CD4-positive, alpha-beta T cell (primary cell): ENCODE measurements around the gene PRMT2. TPM values are rescaled to one million over a fixed set of nuclear protein-coding genes. Genes with fewer than 3 reads are reported as not detected.
A peak's percentile ranks its signal among the peaks of the same experiment; 100 is the strongest.

ENCODE experiments used
- ATAC-seq: fragments of 200-7000 bp; cut with Tn5 transposase; one replicate; pipeline ENCODE4 v1.10.0; 2022; ENCODE audit warnings: mild to moderate bottlenecking; ENCODE audit not compliant: poor library complexity
- CTCF ChIA-PET: fragments of 350-600 bp; sonication (Branson Sonifier 250); formaldehyde crosslinking; loops from one replicate; lab custom pipeline; 2021; ENCODE audit warnings: antibody characterized with exemption, inconsistent platforms; lab: Charles Lee
- POLR2A ChIA-PET: fragments of 350-600 bp; sonication (Branson Sonifier 250); formaldehyde crosslinking; loops from one replicate; lab custom pipeline; 2021; ENCODE audit warnings: antibody characterized with exemption, inconsistent platforms; lab: Charles Lee
- DNase-seq, 14 experiments: peaks; one replicate each; pipeline ENCODE4 v3.0.0-alpha.2; 2013 to 2020; ENCODE audit warnings: mixed read lengths in 2 of 14
- H3K27ac ChIP-seq, 2 donors: one replicate each; pipeline versions ENCODE4 v1.5.1 to v1.7.0; 2013; ENCODE audit warnings: low read length in 2 of 2, low read depth in 1 of 2, mild to moderate bottlenecking in 1 of 2
- H3K27me3 ChIP-seq, 2 experiments: 1 replicate in 1 of 2; 2 replicates in 1 of 2; pipeline versions ENCODE4 v1.6.1 to v1.7.0; 2013; ENCODE audit warnings: low read length in 2 of 2, control low read depth in 1 of 2, mild to moderate bottlenecking in 1 of 2, moderate library complexity in 1 of 2; ENCODE audit not compliant: insufficient read depth in 2 of 2, control insufficient read depth in 1 of 2
- H3K36me3 ChIP-seq: one replicate; pipeline ENCODE4 v1.6.1; 2013; ENCODE audit warnings: low read length, control low read depth; ENCODE audit not compliant: insufficient read depth
- H3K4me1 ChIP-seq: one replicate; pipeline ENCODE4 v1.6.1; 2013; ENCODE audit warnings: low read length, control low read depth; ENCODE audit not compliant: insufficient read depth
- H3K4me3 ChIP-seq: one replicate; pipeline ENCODE4 v1.5.1; 2013; ENCODE audit warnings: mild to moderate bottlenecking, low read length, moderate library complexity
- H3K9me3 ChIP-seq, 2 experiments: 1 replicate in 1 of 2; 2 replicates in 1 of 2; pipeline versions ENCODE4 v1.6.1 to v1.7.0; 2013; ENCODE audit warnings: low read length in 2 of 2, mild to moderate bottlenecking in 2 of 2, control low read depth in 1 of 2, moderate library complexity in 1 of 2; ENCODE audit not compliant: control insufficient read depth in 1 of 2, insufficient read depth in 1 of 2
- H3K27ac Mint-ChIP-seq: one replicate; pipeline ENCODE4 v1.8.0; 2020; ENCODE audit warnings: mixed read lengths
- H3K27me3 Mint-ChIP-seq: one replicate; pipeline ENCODE4 v1.8.0; 2021; ENCODE audit warnings: mixed read lengths
- H3K36me3 Mint-ChIP-seq: one replicate; pipeline ENCODE4 v1.8.0; 2021; ENCODE audit warnings: low read depth, mixed read lengths
- H3K4me1 Mint-ChIP-seq: one replicate; pipeline ENCODE4 v1.8.0; 2021; ENCODE audit warnings: low read depth, mixed read lengths
- H3K4me3 Mint-ChIP-seq: one replicate; pipeline ENCODE4 v1.8.0; 2020; ENCODE audit warnings: mild to moderate bottlenecking, mixed read lengths
- H3K9me3 Mint-ChIP-seq: one replicate; pipeline ENCODE4 v1.8.0; 2020; ENCODE audit warnings: mixed read lengths
- CTCF ChIP-seq: fragments of 200-600 bp; IDR thresholded peaks from one replicate; pipeline ENCODE4 v1.8.0; 2022; ENCODE audit warnings: antibody characterized with exemption, mild to moderate bottlenecking
- intact Hi-C, 2 experiments: fragments of 100-400 bp; cut with DNase I in 1 of 2; cut with micrococcal nuclease in 1 of 2; formaldehyde crosslinking; loops; one replicate each; pipeline versions ENCODE4 v1.15.1 to v1.9.0; 2023 to 2025; cut with DNase I, micrococcal nuclease
- total RNA-seq, 174 experiments: library from RNA in 2 of 174; stranded (reverse) in 2 of 174; gene quantifications; one replicate each; pipeline ENCODE4 v1.2.3 and lab custom pipeline; 2021 to 2026

PRMT2 gene
- total RNA-seq, 2 experiments from 2014 or later = 97.1 to 101 TPM

- Histone ChIP-seq H3K9me3 (peaks cover 10 to 20% of the 10 kb centered on the region in 2 experiments), H3K4me3 (no peak overlapping the region), H3K4me1 (peaks cover 22% of the 10 kb centered on the region), H3K27me3 (no peaks in the 10 kb centered on the region), H3K36me3 (peaks cover 97% of the 10 kb centered on the region), H3K27ac (no peak overlapping the region)
- Mint-ChIP-seq H3K4me3 (no peak overlapping the region), H3K27me3 (no peaks in the 10 kb centered on the region), H3K36me3 (peaks cover 100% of the 10 kb centered on the region), H3K9me3 (peaks cover 12% of the 10 kb centered on the region), H3K4me1 (peaks cover 42% of the 10 kb centered on the region), H3K27ac (peak overlapping the region; percentile 42)
- intact Hi-C loops = no loop called here
- no peak for TF ChIP-seq CTCF
- ChIA-PET POLR2A (no interaction called here), CTCF (no interaction called here)
- ATAC-seq (no peak), DNase-seq (no peak)
Measured at GRCh38 chr21:46651121-46651520, 15.6 kb downstream of the PRMT2 start.

DNA sequence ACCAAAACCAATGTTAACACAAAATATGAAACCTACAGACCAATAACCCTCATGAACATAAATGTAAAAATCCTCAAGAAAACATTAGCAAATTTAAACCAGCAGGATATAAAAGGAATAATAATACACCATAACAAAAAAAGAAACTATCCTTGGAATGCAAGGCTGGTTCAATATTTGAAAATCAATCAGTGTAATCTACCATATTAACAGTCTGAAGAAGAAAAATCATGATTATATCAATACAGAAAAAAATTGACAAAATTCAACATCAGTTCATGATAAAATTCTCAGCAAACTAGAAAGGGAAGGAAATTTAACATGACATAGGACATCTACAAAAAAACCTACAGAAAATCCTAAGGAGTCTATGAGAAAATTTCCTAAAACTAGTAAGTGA, 19.8 kb downstream of the PRMT2 start:
- Mint-ChIP-seq H3K27ac (no peak overlapping the region), H3K4me3 (no peak overlapping the region), H3K27me3 (no peaks in the 10 kb centered on the region), H3K9me3 (peaks cover 12% of the 10 kb centered on the region), H3K4me1 (peaks cover 45% of the 10 kb centered on the region), H3K36me3 (peaks cover 98% of the 10 kb centered on the region)
- no peak for TF ChIP-seq CTCF
- H3K27ac ChIP-seq = no peak overlapping the region
- H3K36me3 ChIP-seq = peaks cover 85% of the 10 kb centered on the region
- no peak for DNase-seq
- H3K4me3 ChIP-seq = no peak overlapping the region
- no peaks in the 10 kb centered on the region for H3K27me3 ChIP-seq
- intact Hi-C loops = no loop called here
- ChIA-PET POLR2A (interaction anchor here (1.2 kb wide), 1 partner anchor 19 kb away, joined by 3 read pairs; the partner anchor contains the start of gene PRMT2), CTCF (no interaction called here)
- no peak for ATAC-seq
- H3K9me3 ChIP-seq = peaks cover 11 to 29% of the 10 kb centered on the region in 2 experiments
- peaks cover 7% of the 10 kb centered on the region for H3K4me1 ChIP-seq

GRCh38 chr21:46656820-46657219, 21.3 kb downstream of the PRMT2 start:
- Mint-ChIP-seq H3K36me3 (peaks cover 94% of the 10 kb centered on the region), H3K27ac (no peak overlapping the region), H3K9me3 (peaks cover 12% of the 10 kb centered on the region), H3K4me1 (peaks cover 40% of the 10 kb centered on the region), H3K4me3 (no peak overlapping the region), H3K27me3 (no peaks in the 10 kb centered on the region)
- no peaks in the 10 kb centered on the region for H3K27me3 ChIP-seq
- ChIA-PET CTCF (interaction anchor here (1.0 to 1.2 kb wide), 2 partner anchors 11 to 17 kb away, joined by 3 to 4 read pairs; no protein-coding TSS in a partner anchor), POLR2A (no interaction called here)
- intact Hi-C loops = no loop called here
- peaks cover 5% of the 10 kb centered on the region for H3K4me1 ChIP-seq
- H3K36me3 ChIP-seq = peaks cover 77% of the 10 kb centered on the region
- ATAC-seq (no peak), DNase-seq (no peak)
- H3K9me3 ChIP-seq = peaks cover 11 to 29% of the 10 kb centered on the region in 2 experiments
- no peak for TF ChIP-seq CTCF
- no peak overlapping the region for H3K4me3 ChIP-seq
- H3K27ac ChIP-seq = no peak overlapping the region
